Bronchial epithelial cell (primary cell): ENCODE measurements around the gene PDE6D. TPM values are rescaled to one million over a fixed set of nuclear protein-coding genes. Genes with fewer than 3 reads are reported as not detected.

Experiments
- DNase-seq: peaks from one replicate; pipeline ENCODE4 v3.0.0-alpha.2; 2010; ENCODE audit warnings: low read depth
- FAIRE-seq: peaks from 2 replicates; lab custom pipeline; 2011; peaks lifted over from hg19 to GRCh38; lab: Jason Lieb, UNC
- H3K27me3 ChIP-seq: 2 replicates; pipeline ENCODE4 v1.5.1; 2011; ENCODE audit warnings: low read length; ENCODE audit not compliant: control insufficient read depth, insufficient read depth
- H3K36me3 ChIP-seq: 2 replicates; pipeline ENCODE4 v1.5.1; 2011; ENCODE audit warnings: low read length; ENCODE audit not compliant: control insufficient read depth, insufficient read depth
- H3K4me3 ChIP-seq: 2 replicates; pipeline ENCODE4 v1.5.1; 2011; ENCODE audit warnings: mild to moderate bottlenecking, low read depth, low read length, control low read depth
- total RNA-seq: library from RNA; depleted of rRNA; stranded (reverse); fragments of >200 nt; gene quantifications from 2 replicates; pipeline ENCODE4 v1.2.1, GENCODE V29; 2014
- TF ChIP-seq, protein P1 (sequence below): IDR thresholded peaks from 2 replicates; pipeline ENCODE4 v1.5.1; 2011; ENCODE audit warnings: mild to moderate bottlenecking, moderate library complexity, low read length, control low read depth, inconsistent platforms; ENCODE audit not compliant: insufficient read depth, severe bottlenecking

Gene PDE6D
- total RNA-seq, 1 donor from 2014 or later = 7.6 TPM

DNA sequence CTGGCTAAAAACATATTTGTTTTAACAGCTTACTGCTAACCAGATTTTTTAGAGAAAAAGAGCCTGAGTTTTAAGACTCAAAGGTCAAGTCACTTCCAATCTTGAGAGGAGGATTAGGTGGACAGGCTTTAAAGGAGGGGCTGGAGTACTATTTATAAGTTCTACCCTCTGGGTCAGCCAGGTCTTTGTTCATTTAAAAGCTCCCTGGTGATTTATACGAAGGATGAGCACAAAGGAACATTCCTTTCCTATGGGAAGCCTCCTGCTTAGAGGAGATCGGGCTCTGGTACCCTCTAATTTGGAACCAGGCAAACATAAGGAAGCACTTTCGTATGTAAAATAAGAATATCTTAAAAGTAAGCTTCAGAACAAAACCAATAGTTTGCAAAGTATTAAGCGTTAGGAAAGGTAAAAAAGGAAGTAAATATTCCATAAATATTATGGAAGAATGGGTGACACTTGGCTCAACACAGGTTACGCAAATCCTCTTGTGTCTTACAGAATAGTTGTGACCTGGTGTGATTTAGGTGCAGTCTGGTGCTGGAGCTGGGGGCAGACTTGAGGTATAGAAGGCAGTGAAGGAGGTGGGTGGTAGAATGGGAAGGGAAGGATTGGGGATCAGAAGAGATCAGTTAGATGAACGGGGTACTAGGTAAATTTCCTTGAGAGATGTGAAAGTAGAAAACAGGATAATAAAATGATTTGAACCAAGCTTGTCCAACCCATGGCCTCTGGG is 35.6 kb downstream of the PDE6D start:
- Histone ChIP-seq H3K4me3 (no peak overlapping the region), H3K36me3 (no peaks in the 10 kb centered on the region), H3K27me3 (no peaks in the 10 kb centered on the region)
- TF ChIP-seq, protein P1, sequence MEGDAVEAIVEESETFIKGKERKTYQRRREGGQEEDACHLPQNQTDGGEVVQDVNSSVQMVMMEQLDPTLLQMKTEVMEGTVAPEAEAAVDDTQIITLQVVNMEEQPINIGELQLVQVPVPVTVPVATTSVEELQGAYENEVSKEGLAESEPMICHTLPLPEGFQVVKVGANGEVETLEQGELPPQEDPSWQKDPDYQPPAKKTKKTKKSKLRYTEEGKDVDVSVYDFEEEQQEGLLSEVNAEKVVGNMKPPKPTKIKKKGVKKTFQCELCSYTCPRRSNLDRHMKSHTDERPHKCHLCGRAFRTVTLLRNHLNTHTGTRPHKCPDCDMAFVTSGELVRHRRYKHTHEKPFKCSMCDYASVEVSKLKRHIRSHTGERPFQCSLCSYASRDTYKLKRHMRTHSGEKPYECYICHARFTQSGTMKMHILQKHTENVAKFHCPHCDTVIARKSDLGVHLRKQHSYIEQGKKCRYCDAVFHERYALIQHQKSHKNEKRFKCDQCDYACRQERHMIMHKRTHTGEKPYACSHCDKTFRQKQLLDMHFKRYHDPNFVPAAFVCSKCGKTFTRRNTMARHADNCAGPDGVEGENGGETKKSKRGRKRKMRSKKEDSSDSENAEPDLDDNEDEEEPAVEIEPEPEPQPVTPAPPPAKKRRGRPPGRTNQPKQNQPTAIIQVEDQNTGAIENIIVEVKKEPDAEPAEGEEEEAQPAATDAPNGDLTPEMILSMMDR = no peak
- DNase-seq = no peak
- FAIRE-seq = no peak

DNA sequence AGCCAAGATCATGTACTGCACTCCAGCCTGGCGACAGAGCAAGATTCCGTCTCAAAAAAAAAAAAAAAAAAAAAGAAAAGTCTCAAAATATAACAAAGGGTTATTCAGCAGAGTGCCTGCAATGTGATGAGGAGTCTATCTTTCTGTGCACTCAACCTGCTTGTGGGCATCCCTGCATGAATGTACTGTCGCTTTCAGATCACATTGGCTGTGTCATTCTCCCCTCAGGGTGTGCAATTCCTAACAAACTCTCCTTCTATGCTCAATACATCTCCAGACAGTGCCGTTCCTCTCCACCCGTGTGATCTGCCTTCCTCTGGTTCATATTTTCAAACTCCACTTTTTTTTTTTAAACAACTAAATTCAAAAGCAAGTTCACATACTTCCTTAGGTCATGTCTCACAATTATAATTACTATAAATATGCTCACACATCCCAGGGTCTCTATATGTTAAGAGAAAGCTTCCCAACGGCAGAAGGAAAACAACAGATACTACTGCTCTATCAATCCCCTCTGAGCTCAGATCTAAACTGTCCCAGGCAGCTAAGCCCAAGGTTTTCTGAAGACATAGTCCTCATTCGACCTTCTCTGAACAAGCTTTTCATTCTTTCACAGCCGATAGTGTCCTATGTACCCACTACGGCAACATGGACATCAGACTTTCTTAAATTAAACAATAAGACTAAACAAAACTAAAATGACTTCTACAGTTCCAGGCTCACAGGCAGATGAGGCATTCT is 37.5 kb downstream of the PDE6D start:
- FAIRE-seq (no peak), DNase-seq (no peak)
- Histone ChIP-seq H3K36me3 (no peaks in the 10 kb centered on the region), H3K27me3 (no peaks in the 10 kb centered on the region), H3K4me3 (no peak overlapping the region)
- TF ChIP-seq, protein P1 = no peak

DNA sequence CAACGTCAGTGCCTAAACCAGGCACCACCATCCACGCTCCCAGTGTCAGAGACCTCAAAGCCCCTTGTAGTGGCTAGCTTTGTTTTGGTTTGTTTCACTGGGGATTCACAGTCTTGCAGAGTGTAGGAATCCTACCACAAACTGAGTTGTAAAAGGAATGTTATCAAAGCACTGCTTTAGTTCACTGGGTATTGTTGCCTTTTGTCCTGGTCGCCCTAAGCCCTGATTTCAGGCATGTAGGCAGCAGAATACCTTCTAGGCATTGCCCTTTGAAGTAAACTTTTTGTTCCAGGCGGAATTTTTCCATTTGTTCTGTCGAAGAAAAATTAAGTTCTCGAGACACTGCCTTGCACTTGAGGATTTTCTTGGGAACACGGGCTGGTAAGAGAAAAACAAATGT is 43.3 kb downstream of the PDE6D start:
- no peak overlapping the region for H3K4me3 ChIP-seq
- no peak for DNase-seq
- no peak for FAIRE-seq
- no peaks in the 10 kb centered on the region for H3K27me3 ChIP-seq
- no peaks in the 10 kb centered on the region for H3K36me3 ChIP-seq
- TF ChIP-seq, protein P1 = no peak

DNA sequence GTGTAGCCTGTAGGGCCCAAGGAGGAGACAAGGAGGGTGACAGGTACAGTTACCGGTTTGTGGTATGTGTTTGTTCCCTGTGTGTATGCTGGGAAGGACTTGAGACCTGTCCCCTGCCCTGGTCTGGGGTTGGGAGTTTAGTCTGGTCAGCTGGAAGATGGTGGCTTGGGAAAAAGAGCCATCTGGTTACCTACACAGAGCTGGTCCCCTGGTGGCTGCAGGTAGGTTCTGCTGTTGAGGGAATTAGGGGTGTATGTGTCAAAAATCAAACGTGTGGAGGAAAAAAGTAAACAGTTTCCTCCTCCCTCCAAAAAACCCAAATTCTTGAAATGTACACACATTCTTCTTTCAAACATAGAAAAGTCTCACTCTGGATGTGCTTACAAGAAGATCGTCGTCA is 48.5 kb downstream of the PDE6D start:
- Histone ChIP-seq H3K36me3 (peaks cover 1% of the 10 kb centered on the region), H3K4me3 (no peak overlapping the region), H3K27me3 (no peaks in the 10 kb centered on the region)
- DNase-seq = no peak
- FAIRE-seq = peak; percentile 84
- TF ChIP-seq, protein P1 = no peak

DNA sequence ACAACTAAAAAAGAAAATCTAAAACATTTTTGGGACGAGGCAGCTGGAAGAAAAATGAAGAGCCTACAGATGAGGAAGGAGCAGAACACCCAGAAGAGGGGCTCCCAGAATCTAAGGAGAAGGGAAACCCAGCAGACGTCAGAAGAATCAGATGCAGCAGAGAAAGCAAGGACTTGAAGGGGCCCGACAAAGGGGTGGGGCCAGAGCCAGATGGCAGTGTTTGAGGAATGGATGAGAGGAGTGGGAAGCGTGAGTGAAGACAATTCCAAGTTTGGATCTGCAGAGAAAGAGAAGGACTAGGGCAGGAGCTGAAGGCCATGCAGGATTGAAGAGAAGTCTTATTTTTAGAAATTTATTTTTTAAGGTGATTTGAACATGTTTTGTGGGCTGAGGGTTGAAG is 53.5 kb downstream of the PDE6D start:
- TF ChIP-seq, protein P1 = no peak
- DNase-seq = no peak
- peaks cover 1% of the 10 kb centered on the region for H3K36me3 ChIP-seq
- FAIRE-seq = no peak
- H3K4me3 ChIP-seq = no peak overlapping the region
- peaks cover 3% of the 10 kb centered on the region for H3K27me3 ChIP-seq
